HAP-1 (cell line): ENCODE data around the gene DNAJB8.

ENCODE experiments used
- DNase-seq, 2 experiments: peaks; one replicate each; pipeline ENCODE4 v3.0.0-alpha.2; 2016 to 2020; ENCODE audit warnings: low spot score in 2 of 2
- H3K27me3 ChIP-seq: fragments of 250-450 bp; sonication (Bioruptor Pico); 2 replicates; pipeline ENCODE4 v1.5.1; 2020; ENCODE audit warnings: low read depth, mild to moderate bottlenecking, moderate library complexity
- H3K36me3 ChIP-seq: fragments of 250-450 bp; sonication (Bioruptor Pico); replicated peaks from 2 replicates; pipeline ENCODE4 v1.5.1; 2020; ENCODE audit warnings: mild to moderate bottlenecking
- H3K4me1 ChIP-seq: fragments of 250-450 bp; sonication (Bioruptor Pico); 2 replicates; pipeline ENCODE4 v1.5.1; 2020; ENCODE audit warnings: mild to moderate bottlenecking
- H3K4me3 ChIP-seq: fragments of 250-450 bp; sonication (Bioruptor Pico); 2 replicates; pipeline ENCODE4 v1.5.1; 2020; ENCODE audit warnings: mild to moderate bottlenecking, moderate library complexity
- H3K9me3 ChIP-seq: fragments of 250-450 bp; sonication (Bioruptor Pico); 2 replicates; pipeline ENCODE4 v1.5.1; 2020; ENCODE audit warnings: mild to moderate bottlenecking, moderate library complexity
- in situ Hi-C: fragments of 300-500 bp; cut with MboI; formaldehyde crosslinking; loops from 3 replicates; pipeline ENCODE4 v1.14.3; 2020; ENCODE audit warnings: low sequenced_read_pairs, inconsistent platforms, mixed read lengths

DNAJB8 gene

DNA sequence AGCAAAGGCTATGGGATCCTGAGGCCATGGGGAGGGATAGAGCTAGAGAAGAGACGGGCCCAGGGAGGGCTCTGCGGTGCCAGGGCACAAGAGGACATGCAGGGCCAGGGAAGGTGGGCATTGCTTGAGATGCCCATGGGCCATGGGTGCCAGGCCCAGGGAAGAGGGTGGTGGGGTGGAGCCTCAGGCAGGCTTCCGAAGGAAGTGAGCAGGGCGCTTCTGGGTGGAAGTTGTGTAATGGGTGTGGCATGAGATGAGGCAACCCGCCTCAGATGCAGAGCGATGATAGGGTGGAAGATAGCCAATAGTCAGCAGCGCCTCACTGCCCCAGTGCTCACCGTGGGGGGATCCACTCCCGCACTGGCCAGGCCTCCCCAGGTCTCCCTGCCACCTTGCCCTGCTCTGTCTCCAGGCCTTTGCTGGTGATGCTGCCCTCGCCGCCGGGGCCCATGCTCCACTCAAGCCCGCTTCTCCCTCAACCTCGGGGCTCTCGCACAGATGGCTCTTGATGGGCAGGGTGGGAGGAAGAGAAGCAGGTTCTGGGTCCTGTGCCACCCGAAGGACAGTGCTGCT lies 51.4 kb downstream of the DNAJB8 start:
- no peak overlapping the region for H3K4me3 ChIP-seq
- in situ Hi-C loops, result no loop called here
- H3K9me3 ChIP-seq, result no peaks in the 10 kb centered on the region
- no peaks in the 10 kb centered on the region for H3K4me1 ChIP-seq
- no peak for DNase-seq
- no peaks in the 10 kb centered on the region for H3K27me3 ChIP-seq
- no peaks in the 10 kb centered on the region for H3K36me3 ChIP-seq

DNA sequence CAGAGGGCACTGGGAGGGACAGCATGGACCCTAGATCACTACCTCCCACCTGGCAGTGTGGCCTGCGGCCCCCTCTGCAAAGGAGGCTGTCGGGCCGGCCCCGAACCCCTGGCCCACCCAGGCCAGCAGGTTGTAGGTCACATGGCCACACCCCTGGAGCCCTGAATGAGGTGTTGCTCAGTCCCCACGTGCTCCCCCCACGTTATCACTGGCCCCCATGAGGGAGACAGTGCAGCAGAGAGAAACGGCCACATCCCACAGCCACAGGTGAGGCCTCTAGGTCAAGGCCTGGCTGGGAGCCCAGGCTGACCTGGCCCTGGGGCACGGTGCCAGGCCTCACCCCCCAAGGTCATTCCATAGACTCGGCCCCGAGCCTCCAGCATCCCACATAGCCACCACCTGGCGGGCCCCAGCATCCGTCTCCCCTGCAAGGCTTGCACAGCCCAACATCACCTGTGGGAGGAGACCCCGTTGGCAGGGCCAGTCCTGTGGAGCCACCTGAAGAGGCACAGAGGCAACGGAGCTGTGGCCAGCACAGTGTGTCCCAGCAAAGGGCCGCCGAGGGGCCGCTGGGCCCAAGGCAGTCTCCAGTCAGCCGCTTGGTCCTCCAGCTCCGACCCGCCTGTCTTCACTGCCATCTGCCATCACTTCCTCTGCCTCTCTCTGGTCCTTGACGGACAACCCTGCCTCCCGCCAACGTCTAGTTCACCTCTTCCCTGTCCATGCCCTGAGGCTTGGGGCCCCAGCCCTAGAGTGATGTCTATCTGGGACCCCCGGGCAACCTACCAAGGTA lies 53.1 kb downstream of the DNAJB8 start:
- no peaks in the 10 kb centered on the region for H3K27me3 ChIP-seq
- in situ Hi-C loops, result no loop called here
- H3K4me1 ChIP-seq, result no peaks in the 10 kb centered on the region
- H3K36me3 ChIP-seq, result no peaks in the 10 kb centered on the region
- H3K9me3 ChIP-seq, result no peaks in the 10 kb centered on the region
- no peak overlapping the region for H3K4me3 ChIP-seq
- no peak for DNase-seq

DNA sequence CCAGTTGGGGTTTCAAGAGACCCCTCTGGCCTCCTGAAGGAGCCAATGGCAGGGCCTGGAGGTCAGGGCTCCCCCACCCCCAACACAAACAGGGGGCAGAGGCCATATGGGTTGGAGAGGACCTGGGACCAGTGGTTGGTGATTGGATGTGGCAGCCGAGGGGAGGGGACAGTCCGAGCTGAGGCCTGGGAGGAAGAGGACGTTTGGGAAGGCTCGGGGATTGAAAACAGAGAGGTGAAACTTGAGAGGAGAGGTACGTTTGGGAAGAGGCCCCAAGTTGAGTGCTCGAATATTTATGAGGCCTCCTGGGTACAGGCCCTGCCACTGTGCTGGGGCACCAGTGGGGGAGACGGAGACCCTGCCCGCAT lies 53.7 kb downstream of the DNAJB8 start:
- Histone ChIP-seq H3K4me1 (no peaks in the 10 kb centered on the region), H3K4me3 (no peak overlapping the region), H3K27me3 (no peaks in the 10 kb centered on the region), H3K9me3 (no peaks in the 10 kb centered on the region), H3K36me3 (no peaks in the 10 kb centered on the region)
- no peak for DNase-seq
- in situ Hi-C loops, result no loop called here
